RWPE1 (cell line): Measurements from ENCODE around the gene DOK6.
A peak's percentile ranks its signal among the peaks of the same experiment; 100 is the strongest.

Experiments used
- CTCF ChIA-PET: fragments of 350-600 bp; sonication (Branson Sonifier 250); formaldehyde crosslinking; extraction: SDS; loops from one replicate; lab custom pipeline; 2021; lab: Yijun Ruan, JAX
- POLR2A ChIA-PET: fragments of 400-600 bp; formaldehyde crosslinking; extraction: SDS; loops from one replicate; lab custom pipeline; 2020; ENCODE audit warnings: antibody characterized with exemption; ENCODE audit not compliant: low non-redundant PET; lab: Yijun Ruan, JAX
- DNase-seq: peaks from one replicate; pipeline ENCODE4 v3.0.0; 2012; ENCODE audit warnings: low spot score
- H3K27ac ChIP-seq: fragments of 450-650 bp; 2 replicates; pipeline ENCODE4 v1.5.1; 2017
- TF ChIP-seq, protein P1 (sequence below): fragments of 450-650 bp; conservative IDR thresholded peaks from 2 replicates; pipeline ENCODE4 v1.5.1; 2017; ENCODE audit warnings: low read depth, mild to moderate bottlenecking

DOK6 gene

GRCh38 chr18:69469444-69469919, 68.8 kb downstream of the DOK6 start:
- POLR2A ChIA-PET = no interaction called here
- TF ChIP-seq, protein P1, sequence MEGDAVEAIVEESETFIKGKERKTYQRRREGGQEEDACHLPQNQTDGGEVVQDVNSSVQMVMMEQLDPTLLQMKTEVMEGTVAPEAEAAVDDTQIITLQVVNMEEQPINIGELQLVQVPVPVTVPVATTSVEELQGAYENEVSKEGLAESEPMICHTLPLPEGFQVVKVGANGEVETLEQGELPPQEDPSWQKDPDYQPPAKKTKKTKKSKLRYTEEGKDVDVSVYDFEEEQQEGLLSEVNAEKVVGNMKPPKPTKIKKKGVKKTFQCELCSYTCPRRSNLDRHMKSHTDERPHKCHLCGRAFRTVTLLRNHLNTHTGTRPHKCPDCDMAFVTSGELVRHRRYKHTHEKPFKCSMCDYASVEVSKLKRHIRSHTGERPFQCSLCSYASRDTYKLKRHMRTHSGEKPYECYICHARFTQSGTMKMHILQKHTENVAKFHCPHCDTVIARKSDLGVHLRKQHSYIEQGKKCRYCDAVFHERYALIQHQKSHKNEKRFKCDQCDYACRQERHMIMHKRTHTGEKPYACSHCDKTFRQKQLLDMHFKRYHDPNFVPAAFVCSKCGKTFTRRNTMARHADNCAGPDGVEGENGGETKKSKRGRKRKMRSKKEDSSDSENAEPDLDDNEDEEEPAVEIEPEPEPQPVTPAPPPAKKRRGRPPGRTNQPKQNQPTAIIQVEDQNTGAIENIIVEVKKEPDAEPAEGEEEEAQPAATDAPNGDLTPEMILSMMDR = 0 out of 2 replicates have a peak, but pooled peaks have one; percentile 26
- no peak for DNase-seq
- H3K27ac ChIP-seq = no peak overlapping the region
- CTCF ChIA-PET = no interaction called here

GRCh38 chr18:69480460-69480859, 79.8 kb downstream of the DOK6 start:
- CTCF ChIA-PET = no interaction called here
- H3K27ac ChIP-seq = no peak overlapping the region
- POLR2A ChIA-PET = no interaction called here
- TF ChIP-seq, protein P1 = no peak
- no peak for DNase-seq

DNA sequence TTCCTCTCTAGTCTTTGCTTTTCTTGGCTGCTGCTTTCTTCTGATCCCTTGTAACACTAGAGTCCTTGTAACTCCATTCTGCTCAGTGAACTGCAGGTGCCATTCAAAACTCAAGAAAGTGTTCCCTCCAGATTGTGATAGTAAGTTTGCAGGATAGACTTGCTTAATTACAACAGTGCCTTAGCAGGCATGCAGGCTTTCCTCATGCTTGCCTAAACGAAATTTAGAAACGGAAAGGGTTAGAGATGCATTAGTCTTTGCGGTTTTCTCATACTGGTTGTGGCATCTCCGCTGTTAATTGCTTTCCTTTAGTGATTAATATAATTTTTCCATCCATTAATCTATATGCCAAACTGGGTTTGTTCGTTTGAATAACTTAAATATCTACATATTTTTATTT, 82.9 kb downstream of the DOK6 start:
- POLR2A ChIA-PET = no interaction called here
- TF ChIP-seq, protein P1 = no peak
- no peak for DNase-seq
- CTCF ChIA-PET = interaction anchor here (0.7 kb wide), 1 partner anchor 26 kb away, joined by 4 read pairs; no protein-coding TSS in a partner anchor
- H3K27ac ChIP-seq = no peak overlapping the region

GRCh38 chr18:69484699-69485396, 84.2 kb downstream of the DOK6 start:
- DNase-seq = no peak
- ChIA-PET POLR2A (no interaction called here), CTCF (interaction anchor here (0.6 kb wide), 1 partner anchor 720 kb away, joined by 3 read pairs; the partner anchor contains the start of gene RTTN)
- TF ChIP-seq, protein P1 = no peak
- no peak overlapping the region for H3K27ac ChIP-seq

DNA sequence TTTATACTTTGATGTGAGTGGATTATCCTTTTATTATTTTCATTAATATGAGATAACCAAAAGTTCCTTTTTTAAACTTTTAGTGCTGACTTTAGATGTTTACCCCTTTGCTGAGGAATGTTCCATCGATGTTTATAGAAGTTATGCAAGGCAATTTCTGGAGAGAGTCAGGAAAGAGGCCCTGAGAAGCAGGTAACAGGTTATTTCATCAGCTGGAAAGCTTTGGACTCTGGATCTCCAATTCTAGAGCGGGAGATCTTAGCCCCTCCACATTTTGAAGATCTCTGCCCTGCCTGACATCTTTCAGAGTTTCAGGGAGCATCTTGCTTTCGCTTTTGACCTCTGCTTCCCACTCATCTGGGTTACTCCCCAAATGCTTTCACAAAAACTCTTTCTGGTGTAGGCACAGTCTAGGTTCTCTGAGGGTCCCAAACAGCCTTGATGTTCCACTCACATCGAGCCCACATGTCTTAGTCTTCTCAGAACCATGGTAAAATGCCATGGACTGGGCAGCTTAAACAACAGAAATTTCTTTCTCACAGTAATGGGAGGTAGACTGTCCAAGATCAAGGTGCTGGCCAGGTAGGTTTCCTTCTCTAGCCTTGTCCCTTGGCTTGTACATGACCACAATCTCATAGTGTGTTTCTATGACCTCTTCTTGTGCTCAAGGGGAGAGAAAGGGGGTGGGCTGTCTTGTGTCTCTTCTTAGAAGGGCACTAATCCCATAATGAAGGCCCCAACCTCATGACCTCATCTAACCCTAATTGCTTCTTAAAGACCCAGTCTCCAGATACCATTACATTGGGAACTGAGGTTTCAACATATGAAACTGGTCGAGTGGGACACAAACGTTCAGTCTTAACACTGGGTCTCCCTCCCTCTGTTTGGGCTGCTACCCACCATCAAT, 87.1 kb downstream of the DOK6 start:
- CTCF ChIA-PET = interaction anchor here (0.6 kb wide), 1 partner anchor 178 kb away, joined by 4 read pairs; no protein-coding TSS in a partner anchor
- TF ChIP-seq, protein P1 = no peak
- no peak for DNase-seq
- H3K27ac ChIP-seq = no peak overlapping the region
- POLR2A ChIA-PET = no interaction called here

GRCh38 chr18:69490072-69490471, 89.4 kb downstream of the DOK6 start:
- ChIA-PET POLR2A (no interaction called here), CTCF (no interaction called here)
- TF ChIP-seq, protein P1 = no peak

More at GRCh38 chr18:69490072-69490471, 89.4 kb downstream of the DOK6 start:
- no peak for DNase-seq
- no peak overlapping the region for H3K27ac ChIP-seq
